Stomach (tissue), 4 donors: ENCODE measurements around the gene LCA5L.

Source experiments
- CTCF ChIP-seq, 7 experiments: fragments of 450-650 bp in 4 of 7; fragments of 200-600 bp in 3 of 7; sonication (generic) in 3 of 7; IDR thresholded peaks; one replicate each; pipeline ENCODE4 v1.5.1; 2016 to 2019; ENCODE audit warnings: antibody characterized with exemption in 7 of 7, control low read depth in 2 of 7, mild to moderate bottlenecking in 1 of 7
- EP300 ChIP-seq: sonication (generic); formaldehyde crosslinking; IDR thresholded peaks from one replicate; pipeline ENCODE4 v1.6.1; 2017; ENCODE audit warnings: antibody characterized with exemption
- POLR2A ChIP-seq, 4 donors: fragments of 450-650 bp; IDR thresholded peaks; one replicate each; pipeline ENCODE4 v1.6.1; 2016; ENCODE audit warnings: antibody characterized with exemption in 4 of 4, control low read depth in 2 of 4, mild to moderate bottlenecking in 1 of 4, moderate library complexity in 1 of 4
- POLR2AphosphoS5 ChIP-seq, 3 donors: sonication (generic); formaldehyde crosslinking; IDR thresholded peaks; one replicate each; pipeline ENCODE4 v1.6.1; 2016; ENCODE audit warnings: antibody characterized with exemption in 3 of 3

GRCh38 chr21:39400173-39400572 lies 45.4 kb downstream of the LCA5L start:
- TF ChIP-seq CTCF (IDR thresholded peaks at IDR 0.05), result no peak
- no peak for TF ChIP-seq POLR2AphosphoS5 (IDR thresholded peaks at IDR 0.05)
- TF ChIP-seq POLR2A (IDR thresholded peaks at IDR 0.05), result no peak
- TF ChIP-seq EP300, result no peak
